Renal cortical epithelial cell (primary cell): ENCODE data around the gene RFLNA. TPM values are rescaled to one million over a fixed set of nuclear protein-coding genes. Genes with fewer than 3 reads are reported as not detected.

Source experiments
- DNase-seq: peaks from one replicate; pipeline ENCODE4 v3.0.0-alpha.2; 2011; ENCODE audit warnings: low read depth
- total RNA-seq: library from RNA; depleted of rRNA; stranded (reverse); fragments of >200 nt; gene quantifications from 2 replicates; pipeline ENCODE4 v1.2.3, GENCODE V29; 2014

The RFLNA gene
- total RNA-seq, 1 donor from 2014 or later = 19.2 TPM

- DNase-seq = no peak
Measured at GRCh38 chr12:124358572-124358971, 63.7 kb downstream of the RFLNA start.

- DNase-seq = no peak
Measured at GRCh38 chr12:124359671-124360581, 65.0 kb downstream of the RFLNA start.

GRCh38 chr12:124361074-124361970 lies 66.4 kb downstream of the RFLNA start:
- DNase-seq = no peak

GRCh38 chr12:124361996-124362395 lies 67.1 kb downstream of the RFLNA start:
- no peak for DNase-seq

GRCh38 chr12:124363353-124363965 lies 68.6 kb downstream of the RFLNA start:
- DNase-seq = no peak

- no peak for DNase-seq
Measured at GRCh38 chr12:124364543-124364942, 69.7 kb downstream of the RFLNA start.
